Peyer's patch (tissue), 4 donors: ENCODE measurements around the gene COL11A2. TPM values are rescaled to one million over a fixed set of nuclear protein-coding genes. Genes with fewer than 3 reads are reported as not detected.

ENCODE experiments used
- DNase-seq, 3 donors: peaks; one replicate each; pipeline ENCODE4 v3.0.0-alpha.2; 2017 to 2019
- H3K27ac ChIP-seq, 4 donors: fragments of 200-600 bp; sonication (generic); one replicate each; pipeline ENCODE4 v1.5.1; 2016 to 2019
- H3K27me3 ChIP-seq, 2 donors: fragments of 200-600 bp; sonication (generic); one replicate each; pipeline ENCODE4 v1.5.1; 2019
- H3K36me3 ChIP-seq, 3 donors: fragments of 200-600 bp; sonication (generic); one replicate each; pipeline ENCODE4 v1.5.1; 2016 to 2019
- H3K4me1 ChIP-seq, 4 donors: fragments of 200-600 bp; sonication (generic); one replicate each; pipeline ENCODE4 v1.5.1; 2016 to 2019
- H3K4me3 ChIP-seq, 4 donors: fragments of 200-600 bp; sonication (generic); 1 replicate in 3 of 4; 2 replicates in 1 of 4; pipeline ENCODE4 v1.5.1; 2016 to 2019; ENCODE audit warnings: mild to moderate bottlenecking in 1 of 4
- H3K9me3 ChIP-seq, 4 donors: fragments of 200-600 bp; sonication (generic); one replicate each; pipeline ENCODE4 v1.5.1; 2016 to 2019; ENCODE audit warnings: mild to moderate bottlenecking in 1 of 4
- POLR2A ChIP-seq, 2 donors: fragments of 450-650 bp; IDR thresholded peaks; one replicate each; pipeline ENCODE4 v1.5.1; 2017; ENCODE audit warnings: antibody characterized with exemption in 2 of 2, mild to moderate bottlenecking in 2 of 2, moderate library complexity in 2 of 2
- total RNA-seq, 4 donors: library from RNA; depleted of rRNA; stranded (reverse); fragments of >200 nt; gene quantifications; one replicate each; pipeline ENCODE4 v1.1.0, GENCODE V29; 2016
- TF ChIP-seq, protein P1 (sequence below), 6 experiments: fragments of 450-650 bp in 4 of 6; fragments of 200-600 bp in 2 of 6; sonication (generic) in 1 of 6; IDR thresholded peaks; one replicate each; pipeline ENCODE4 v1.5.1; 2017 to 2019; ENCODE audit warnings: antibody characterized with exemption in 6 of 6, mild to moderate bottlenecking in 3 of 6, moderate library complexity in 1 of 6

COL11A2 gene
- total RNA-seq, 4 donors from 2014 or later: 0.18 to 2.5 (median 0.54) TPM; not detected in 1

DNA sequence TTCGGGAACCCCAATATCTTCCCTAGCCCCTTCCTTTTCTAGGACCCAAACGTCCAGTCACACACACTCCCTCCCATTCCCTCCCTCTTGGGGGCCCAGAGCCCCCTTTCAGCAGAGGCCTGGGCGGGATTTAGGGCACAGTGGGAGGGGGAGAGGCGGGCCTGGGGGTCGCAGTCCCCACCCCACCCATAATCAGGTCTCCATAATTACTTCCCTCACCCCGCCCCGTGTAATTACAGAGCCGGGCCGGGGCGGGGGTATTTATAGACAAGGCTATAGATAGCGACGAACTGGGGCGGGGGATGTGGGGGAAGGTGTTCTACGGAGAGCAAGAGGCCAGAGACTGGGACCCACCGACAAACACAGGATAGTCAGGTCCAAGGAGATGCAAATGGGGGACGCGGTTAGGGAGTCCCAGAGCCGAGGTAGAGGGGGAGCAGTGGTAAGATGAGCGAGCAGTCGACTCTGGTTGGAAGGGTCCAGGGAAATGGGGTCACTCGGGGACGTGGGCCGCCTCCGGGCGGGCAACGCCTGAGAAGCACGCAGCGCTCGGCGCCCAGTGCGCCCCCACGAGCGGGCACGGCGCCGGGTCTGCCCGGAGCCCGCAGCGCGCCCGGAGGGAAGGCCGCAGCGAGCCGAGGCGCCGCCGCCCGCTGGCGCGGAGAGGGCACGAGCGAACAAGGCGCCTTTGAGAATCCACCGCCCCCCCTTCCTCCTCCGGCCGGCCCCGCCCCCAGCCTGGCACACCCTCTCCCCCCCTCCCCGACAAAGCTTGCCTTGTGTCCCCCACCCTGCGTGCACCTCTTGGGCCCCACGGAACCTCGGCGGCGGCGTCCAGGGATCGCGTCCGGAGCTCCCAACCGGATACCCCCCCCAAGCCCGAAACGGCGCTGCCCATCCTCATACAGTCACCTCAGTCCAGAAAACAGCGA, 670 bp upstream of the COL11A2 start:
- peaks cover 0 to 9% of the 10 kb centered on the region in 2 donors for H3K27me3 ChIP-seq
- H3K36me3 ChIP-seq: peaks cover 0 to 34% (median 3%) of the 10 kb centered on the region in 3 donors
- TF ChIP-seq, protein P1, sequence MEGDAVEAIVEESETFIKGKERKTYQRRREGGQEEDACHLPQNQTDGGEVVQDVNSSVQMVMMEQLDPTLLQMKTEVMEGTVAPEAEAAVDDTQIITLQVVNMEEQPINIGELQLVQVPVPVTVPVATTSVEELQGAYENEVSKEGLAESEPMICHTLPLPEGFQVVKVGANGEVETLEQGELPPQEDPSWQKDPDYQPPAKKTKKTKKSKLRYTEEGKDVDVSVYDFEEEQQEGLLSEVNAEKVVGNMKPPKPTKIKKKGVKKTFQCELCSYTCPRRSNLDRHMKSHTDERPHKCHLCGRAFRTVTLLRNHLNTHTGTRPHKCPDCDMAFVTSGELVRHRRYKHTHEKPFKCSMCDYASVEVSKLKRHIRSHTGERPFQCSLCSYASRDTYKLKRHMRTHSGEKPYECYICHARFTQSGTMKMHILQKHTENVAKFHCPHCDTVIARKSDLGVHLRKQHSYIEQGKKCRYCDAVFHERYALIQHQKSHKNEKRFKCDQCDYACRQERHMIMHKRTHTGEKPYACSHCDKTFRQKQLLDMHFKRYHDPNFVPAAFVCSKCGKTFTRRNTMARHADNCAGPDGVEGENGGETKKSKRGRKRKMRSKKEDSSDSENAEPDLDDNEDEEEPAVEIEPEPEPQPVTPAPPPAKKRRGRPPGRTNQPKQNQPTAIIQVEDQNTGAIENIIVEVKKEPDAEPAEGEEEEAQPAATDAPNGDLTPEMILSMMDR (IDR thresholded peaks at IDR 0.05): no peak
- no peak for TF ChIP-seq POLR2A (IDR thresholded peaks at IDR 0.05)
- no peak for DNase-seq
- peaks cover 0 to 20% (median 10%) of the 10 kb centered on the region in 4 donors for H3K4me1 ChIP-seq
- H3K9me3 ChIP-seq: no peaks in the 10 kb centered on the region
- peak overlapping the region; percentile 19 to 52 (median 48) for H3K4me3 ChIP-seq
- peak overlapping the region in 2 of 4 donors; percentile 22 to 42 for H3K27ac ChIP-seq

DNA sequence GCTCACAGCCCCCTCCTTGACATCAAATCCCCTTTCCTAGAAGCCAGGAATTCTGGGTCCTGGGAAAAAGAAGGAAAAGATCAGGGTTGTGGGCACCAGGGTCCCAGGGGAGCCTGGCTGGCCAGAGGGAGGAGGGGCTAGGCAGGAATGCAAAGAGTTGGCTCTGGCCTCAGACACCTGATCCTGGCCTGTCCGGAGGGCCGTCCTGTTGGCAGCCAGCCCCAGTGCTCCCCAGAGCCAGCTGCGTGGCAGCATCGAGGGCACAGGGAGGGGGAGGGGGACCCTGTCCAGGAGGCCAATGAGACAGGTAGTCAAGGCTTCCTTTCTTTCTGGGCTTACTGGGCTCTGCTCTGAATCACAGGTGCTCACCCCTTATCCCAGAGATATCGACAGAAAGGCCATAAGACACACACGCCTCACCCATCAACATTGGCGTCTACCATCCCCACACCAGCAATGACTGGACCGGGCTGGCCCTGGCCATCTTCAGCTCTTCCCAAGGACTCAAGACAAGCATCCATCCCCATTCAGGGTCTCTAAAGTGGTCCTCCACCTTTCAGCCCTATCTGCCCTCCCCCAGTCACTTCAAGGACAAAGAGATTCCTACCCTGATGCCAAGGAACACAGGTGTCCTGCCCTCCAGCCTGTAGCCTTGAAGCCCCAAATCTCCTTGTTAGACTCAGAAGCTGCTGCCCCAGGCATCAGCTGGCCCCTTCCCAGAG, 723 bp downstream of the COL11A2 start:
- peaks cover 0 to 26% (median 3%) of the 10 kb centered on the region in 3 donors for H3K36me3 ChIP-seq
- H3K9me3 ChIP-seq: no peaks in the 10 kb centered on the region
- no peak for TF ChIP-seq POLR2A (IDR thresholded peaks at IDR 0.05)
- TF ChIP-seq, protein P1 (IDR thresholded peaks at IDR 0.05): no peak
- H3K27ac ChIP-seq: no peak overlapping the region
- H3K27me3 ChIP-seq: peaks cover 0 to 9% of the 10 kb centered on the region in 2 donors
- peaks cover 0 to 15% (median 10%) of the 10 kb centered on the region in 4 donors for H3K4me1 ChIP-seq
- no peak for DNase-seq
- no peak overlapping the region for H3K4me3 ChIP-seq

DNA sequence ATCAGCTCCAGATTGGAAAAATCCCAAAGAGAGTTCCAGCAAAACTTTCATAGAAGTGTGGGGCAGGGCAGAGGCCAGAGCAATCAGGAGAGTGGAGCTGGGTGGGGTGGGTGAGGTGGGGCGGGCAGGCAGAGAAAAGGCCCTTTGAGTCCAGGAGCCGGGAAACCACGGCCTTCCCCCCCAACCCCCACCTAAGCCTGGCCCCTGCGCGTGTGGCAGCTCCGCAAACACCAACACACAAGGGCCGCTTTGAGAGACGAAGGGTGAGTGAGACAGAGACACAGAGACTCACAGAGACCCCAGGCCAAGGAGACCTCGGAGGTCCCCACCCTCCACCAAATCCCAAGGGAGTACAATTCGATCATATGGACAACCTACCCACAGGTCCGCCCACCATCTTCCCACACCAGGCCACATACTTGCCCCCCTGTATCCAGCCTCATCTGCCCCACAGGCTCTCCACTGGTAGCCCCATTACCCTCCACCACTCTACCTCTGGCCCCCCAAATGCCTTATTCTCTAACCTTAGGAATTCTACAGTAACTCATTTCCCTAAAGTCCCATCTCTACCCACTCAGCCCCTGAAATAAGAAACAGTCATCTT, 1.7 kb downstream of the COL11A2 start:
- Histone ChIP-seq H3K4me1 (peaks cover 0 to 15% (median 10%) of the 10 kb centered on the region in 4 donors), H3K36me3 (peaks cover 0 to 16% (median 0%) of the 10 kb centered on the region in 3 donors), H3K27me3 (peaks cover 0 to 9% of the 10 kb centered on the region in 2 donors), H3K4me3 (no peak overlapping the region), H3K27ac (no peak overlapping the region), H3K9me3 (no peaks in the 10 kb centered on the region)
- DNase-seq: no peak
- no peak for TF ChIP-seq POLR2A (IDR thresholded peaks at IDR 0.05)
- TF ChIP-seq, protein P1 (IDR thresholded peaks at IDR 0.05): no peak

DNA sequence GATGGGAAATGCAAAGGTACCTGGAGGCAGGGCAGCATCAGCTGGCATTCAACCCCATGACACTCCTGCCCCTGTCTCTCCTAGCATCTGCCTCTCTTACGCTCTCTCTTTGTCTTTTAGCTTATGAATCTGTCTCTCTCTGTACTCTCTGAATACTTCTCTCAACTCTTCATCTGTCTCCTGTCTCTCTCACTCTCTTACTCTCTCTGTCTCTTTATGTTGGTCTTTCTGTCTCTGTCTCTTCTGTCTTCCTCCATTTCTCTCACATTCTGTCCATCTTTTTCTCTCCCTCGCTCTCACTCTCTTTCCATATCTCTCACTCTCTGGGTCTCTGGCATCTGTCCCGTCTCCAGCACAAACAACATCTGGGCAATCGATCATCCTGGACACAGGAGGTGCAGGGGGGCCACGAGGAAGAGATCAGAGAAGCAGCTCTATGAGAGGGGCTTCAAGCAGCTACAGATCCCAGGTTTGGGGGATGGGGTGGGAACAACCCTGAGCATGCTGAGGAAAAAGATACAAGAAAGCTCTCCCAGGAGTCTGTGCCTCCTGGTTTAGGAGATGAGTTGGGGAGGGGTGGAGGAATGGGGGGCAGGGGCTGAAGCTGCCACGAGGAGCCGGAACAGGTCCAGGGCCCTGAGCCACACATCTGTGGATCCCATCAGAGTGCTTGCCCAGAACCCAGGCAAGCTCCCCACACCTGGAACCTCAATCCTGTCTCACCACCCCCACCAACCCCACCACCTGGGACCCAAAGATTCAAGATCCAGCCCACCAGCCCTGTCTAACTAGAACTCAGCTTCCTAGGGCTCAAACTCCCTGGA, 2.4 kb downstream of the COL11A2 start:
- peaks cover 0 to 8% (median 0%) of the 10 kb centered on the region in 3 donors for H3K36me3 ChIP-seq
- no peak overlapping the region for H3K4me3 ChIP-seq
- TF ChIP-seq POLR2A (IDR thresholded peaks at IDR 0.05): no peak
- peaks cover 0 to 9% of the 10 kb centered on the region in 2 donors for H3K27me3 ChIP-seq
- H3K9me3 ChIP-seq: no peaks in the 10 kb centered on the region
- no peak overlapping the region for H3K27ac ChIP-seq
- DNase-seq: no peak
- peaks cover 0 to 15% (median 10%) of the 10 kb centered on the region in 4 donors for H3K4me1 ChIP-seq

DNA sequence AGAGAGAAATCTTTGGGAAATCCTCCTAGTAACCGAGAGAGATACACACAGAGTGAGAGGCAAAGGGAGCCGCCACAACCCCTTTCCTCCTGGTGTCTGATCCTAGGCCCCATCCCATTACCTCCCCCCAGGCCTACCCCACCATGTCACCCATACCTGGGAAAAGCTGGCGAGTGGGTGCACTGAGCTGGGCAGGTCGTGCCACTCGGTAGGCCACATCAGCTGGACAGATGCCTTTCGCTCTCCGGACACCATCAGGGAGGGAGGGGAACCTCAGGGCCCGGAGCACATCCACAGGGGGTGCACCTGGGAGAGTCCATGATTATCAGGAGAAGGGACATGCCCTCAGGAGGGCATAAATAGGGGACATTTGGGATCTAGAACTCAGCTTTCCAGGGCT, 3.1 kb downstream of the COL11A2 start:
- Histone ChIP-seq H3K36me3 (peaks cover 0 to 2% (median 0%) of the 10 kb centered on the region in 3 donors), H3K27me3 (peaks cover 0 to 9% of the 10 kb centered on the region in 2 donors), H3K4me3 (no peak overlapping the region), H3K4me1 (peaks cover 0 to 15% (median 10%) of the 10 kb centered on the region in 4 donors), H3K9me3 (no peaks in the 10 kb centered on the region), H3K27ac (no peak overlapping the region)
- no peak for DNase-seq
- no peak for TF ChIP-seq POLR2A (IDR thresholded peaks at IDR 0.05)
- TF ChIP-seq, protein P1 (IDR thresholded peaks at IDR 0.05): no peak
